ENCODE data around the gene PEPD. TPM values are rescaled to one million over a fixed set of nuclear protein-coding genes. Genes with fewer than 3 reads are reported as not detected.

The PEPD gene
- polyA plus RNA-seq, 1 donor from 2014 or later: 43.9 TPM

DNA sequence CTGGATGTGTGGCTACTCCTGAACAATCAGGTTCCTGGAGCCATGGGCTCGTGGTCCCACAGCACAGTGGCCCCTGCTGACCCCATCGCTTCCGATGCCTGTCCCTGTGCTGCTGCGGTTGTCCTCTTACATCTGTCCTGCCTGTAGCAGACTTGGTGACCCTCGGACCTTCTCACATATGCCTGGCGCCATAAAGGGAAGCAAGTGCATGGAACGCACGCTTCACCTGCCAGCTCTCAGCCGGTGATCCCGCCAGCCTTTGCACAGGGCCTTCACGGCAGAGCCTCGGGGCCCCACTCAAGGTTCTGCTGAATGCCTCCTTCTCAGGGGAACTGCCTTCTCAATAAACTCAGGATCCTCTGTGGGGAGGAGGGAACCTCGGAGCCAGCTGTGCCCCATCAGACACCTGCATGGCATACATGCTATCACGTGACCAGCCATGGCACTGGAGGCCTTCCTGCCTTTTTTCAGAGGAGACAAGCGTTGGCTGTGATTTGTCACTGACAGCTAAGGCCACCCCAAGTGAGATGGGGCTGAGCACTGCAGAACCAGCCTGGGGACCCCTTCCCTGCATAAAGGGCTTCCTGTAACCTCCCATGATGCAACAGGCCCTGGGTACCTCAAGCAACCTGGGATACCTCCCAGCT is 24.3 kb downstream of the PEPD start:
- no peak for TF ChIP-seq EZH2 (IDR thresholded peaks at IDR 0.05; ENCODE audit: borderline replicate concordance, insufficient read depth, low read length, poor library complexity, severe bottlenecking)
- TF ChIP-seq REST (IDR thresholded peaks at IDR 0.05; ENCODE audit: borderline replicate concordance): no peak
- no peak for TF ChIP-seq MXI1 (conservative IDR thresholded peaks at IDR 0.05; ENCODE audit: poor library complexity, severe bottlenecking)
- no peak for TF ChIP-seq TAF1 (IDR thresholded peaks at IDR 0.05; ENCODE audit: low read depth)
- TF ChIP-seq RAD21 (conservative IDR thresholded peaks at IDR 0.05): no peak
- TF ChIP-seq EP300 (conservative IDR thresholded peaks at IDR 0.05; ENCODE audit: poor library complexity, severe bottlenecking): no peak
- TF ChIP-seq SMC3 (conservative IDR thresholded peaks at IDR 0.05; ENCODE audit: poor library complexity): no peak
- TF ChIP-seq POLR2AphosphoS5 (IDR thresholded peaks at IDR 0.05): no peak
- TF ChIP-seq, protein P1, sequence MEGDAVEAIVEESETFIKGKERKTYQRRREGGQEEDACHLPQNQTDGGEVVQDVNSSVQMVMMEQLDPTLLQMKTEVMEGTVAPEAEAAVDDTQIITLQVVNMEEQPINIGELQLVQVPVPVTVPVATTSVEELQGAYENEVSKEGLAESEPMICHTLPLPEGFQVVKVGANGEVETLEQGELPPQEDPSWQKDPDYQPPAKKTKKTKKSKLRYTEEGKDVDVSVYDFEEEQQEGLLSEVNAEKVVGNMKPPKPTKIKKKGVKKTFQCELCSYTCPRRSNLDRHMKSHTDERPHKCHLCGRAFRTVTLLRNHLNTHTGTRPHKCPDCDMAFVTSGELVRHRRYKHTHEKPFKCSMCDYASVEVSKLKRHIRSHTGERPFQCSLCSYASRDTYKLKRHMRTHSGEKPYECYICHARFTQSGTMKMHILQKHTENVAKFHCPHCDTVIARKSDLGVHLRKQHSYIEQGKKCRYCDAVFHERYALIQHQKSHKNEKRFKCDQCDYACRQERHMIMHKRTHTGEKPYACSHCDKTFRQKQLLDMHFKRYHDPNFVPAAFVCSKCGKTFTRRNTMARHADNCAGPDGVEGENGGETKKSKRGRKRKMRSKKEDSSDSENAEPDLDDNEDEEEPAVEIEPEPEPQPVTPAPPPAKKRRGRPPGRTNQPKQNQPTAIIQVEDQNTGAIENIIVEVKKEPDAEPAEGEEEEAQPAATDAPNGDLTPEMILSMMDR (IDR thresholded peaks at IDR 0.05; ENCODE audit: poor library complexity, severe bottlenecking): no peak
- no peaks in the 10 kb centered on the region for H3K79me2 ChIP-seq (replicated peaks; ENCODE audit: insufficient read depth, low read length)
- H3K9me3 ChIP-seq (ENCODE audit: low read length): no peaks in the 10 kb centered on the region
- H3K4me2 ChIP-seq (ENCODE audit: low read length): no peak overlapping the region
- no peaks in the 10 kb centered on the region for H3F3A ChIP-seq (ENCODE audit: insufficient read depth, low read length, poor library complexity, severe bottlenecking)
- no peak overlapping the region for H3K27ac ChIP-seq (ENCODE audit: low read length)
- H3K9ac ChIP-seq (ENCODE audit: low read length): no peak overlapping the region
- H3K36me3 ChIP-seq (ENCODE audit: insufficient read depth, low read length): no peaks in the 10 kb centered on the region
- no peaks in the 10 kb centered on the region for H3K27me3 ChIP-seq (ENCODE audit: insufficient read depth, low read depth, low read length)
- H3K4me3 ChIP-seq (ENCODE audit: low read length): no peak overlapping the region
- no peaks in the 10 kb centered on the region for H4K20me1 ChIP-seq (ENCODE audit: insufficient read depth)
- no peaks in the 10 kb centered on the region for H3K9me2 ChIP-seq (ENCODE audit: insufficient read depth, low read length)
- H2AFZ ChIP-seq (ENCODE audit: low read depth, low read length): no peak overlapping the region

DNA sequence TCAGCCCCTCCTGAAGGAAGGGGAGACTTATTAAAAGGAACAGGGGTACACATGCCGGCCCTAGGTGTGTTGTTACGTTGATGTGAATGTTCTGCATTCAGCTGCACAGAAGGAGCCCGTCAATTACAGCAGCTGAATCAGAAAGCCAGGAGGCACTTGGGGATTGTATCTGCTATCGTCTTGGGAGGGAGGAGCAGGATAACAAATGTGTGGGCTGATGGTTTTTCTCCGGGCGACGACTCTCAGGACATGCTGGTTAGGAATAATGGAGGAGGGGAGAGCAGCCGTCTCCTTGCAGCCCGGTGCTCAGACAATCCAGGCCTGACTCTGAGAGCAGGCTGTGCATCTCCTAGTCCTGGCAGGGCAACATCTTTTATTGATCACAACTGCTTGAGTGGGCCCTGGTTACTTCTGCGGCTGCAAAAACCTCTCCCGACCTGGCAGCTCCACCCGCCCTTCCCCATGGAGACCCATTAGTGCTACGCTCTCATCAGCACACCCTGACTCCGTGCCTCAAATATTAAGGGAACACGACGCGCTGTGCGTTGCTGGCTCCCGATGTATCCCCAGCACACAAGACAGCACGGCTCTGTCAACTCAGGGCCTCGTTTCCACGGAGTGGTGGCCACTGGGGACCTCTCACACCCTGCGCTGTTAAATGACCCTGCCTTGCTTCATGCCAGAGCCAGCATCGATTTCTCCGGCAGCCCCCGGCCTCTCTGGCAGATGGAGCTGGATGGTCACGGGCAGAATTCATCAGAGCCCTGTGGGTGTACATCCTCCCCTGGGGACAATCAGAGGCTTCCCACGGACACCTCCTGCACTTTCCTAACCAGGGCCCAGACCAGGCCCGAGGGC is 25.3 kb downstream of the PEPD start:
- no peak overlapping the region for H3K9ac ChIP-seq (ENCODE audit: low read length)
- TF ChIP-seq, protein P1 (IDR thresholded peaks at IDR 0.05; ENCODE audit: poor library complexity, severe bottlenecking): no peak
- TF ChIP-seq TAF1 (IDR thresholded peaks at IDR 0.05; ENCODE audit: low read depth): no peak
- no peak for TF ChIP-seq EP300 (conservative IDR thresholded peaks at IDR 0.05; ENCODE audit: poor library complexity, severe bottlenecking)
- TF ChIP-seq SMC3 (conservative IDR thresholded peaks at IDR 0.05; ENCODE audit: poor library complexity): no peak
- TF ChIP-seq RAD21 (conservative IDR thresholded peaks at IDR 0.05): no peak
- no peaks in the 10 kb centered on the region for H3F3A ChIP-seq (ENCODE audit: insufficient read depth, low read length, poor library complexity, severe bottlenecking)
- no peak overlapping the region for H3K4me2 ChIP-seq (ENCODE audit: low read length)
- H2AFZ ChIP-seq (ENCODE audit: low read depth, low read length): no peak overlapping the region
- H4K20me1 ChIP-seq (ENCODE audit: insufficient read depth): no peaks in the 10 kb centered on the region
- H3K27ac ChIP-seq (ENCODE audit: low read length): no peak overlapping the region
- no peaks in the 10 kb centered on the region for H3K79me2 ChIP-seq (replicated peaks; ENCODE audit: insufficient read depth, low read length)
- no peaks in the 10 kb centered on the region for H3K36me3 ChIP-seq (ENCODE audit: insufficient read depth, low read length)
- no peaks in the 10 kb centered on the region for H3K9me3 ChIP-seq (ENCODE audit: low read length)
- no peak overlapping the region for H3K4me3 ChIP-seq (ENCODE audit: low read length)
- no peaks in the 10 kb centered on the region for H3K9me2 ChIP-seq (ENCODE audit: insufficient read depth, low read length)
- no peaks in the 10 kb centered on the region for H3K27me3 ChIP-seq (ENCODE audit: insufficient read depth, low read depth, low read length)
